NT2/D1 (cell line): Measurements from ENCODE around the gene PRAC1.

Experiments used
- DNase-seq: peaks from one replicate; pipeline ENCODE4 v3.0.0-alpha.2; 2011; ENCODE audit warnings: low read depth, low spot score
- H3K27me3 ChIP-seq: 2 replicates; pipeline ENCODE4 v1.6.0; 2011; ENCODE audit warnings: mild to moderate bottlenecking; ENCODE audit not compliant: insufficient read length, insufficient read depth
- H3K36me3 ChIP-seq: 2 replicates; pipeline ENCODE4 v1.6.1; 2011; ENCODE audit warnings: mild to moderate bottlenecking, low read length, mixed read lengths; ENCODE audit not compliant: insufficient read depth, insufficient read length
- H3K4me1 ChIP-seq: 2 replicates; pipeline ENCODE4 v1.5.1; 2011; ENCODE audit not compliant: insufficient read depth, insufficient read length
- H3K4me3 ChIP-seq: 2 replicates; pipeline ENCODE4 v1.5.1; 2011; ENCODE audit warnings: low read depth; ENCODE audit not compliant: insufficient read length
- H3K9ac ChIP-seq: 2 replicates; pipeline ENCODE4 v1.6.0; 2011; ENCODE audit warnings: low read depth; ENCODE audit not compliant: insufficient read length
- H3K9me3 ChIP-seq: 2 replicates; pipeline ENCODE4 v1.5.1; 2011; ENCODE audit warnings: mild to moderate bottlenecking, low read length; ENCODE audit not compliant: insufficient read depth
- SUZ12 ChIP-seq: IDR thresholded peaks from 2 replicates; pipeline ENCODE4 v1.6.1; 2011; ENCODE audit not compliant: insufficient read length, insufficient read depth; ENCODE audit errors: extremely low read depth
- YY1 ChIP-seq: IDR thresholded peaks from 2 replicates; pipeline ENCODE4 v1.6.1; 2011; ENCODE audit not compliant: insufficient read length, insufficient read depth
- ZNF274 ChIP-seq: IDR thresholded peaks from 2 replicates; pipeline ENCODE4 v1.6.1; 2011; ENCODE audit warnings: mild to moderate bottlenecking, low read depth, low read length

Gene PRAC1

GRCh38 chr17:48678141-48678971 lies 44.0 kb downstream of the PRAC1 start:
- TF ChIP-seq SUZ12 (no peak), ZNF274 (no peak), YY1 (no peak)
- Histone ChIP-seq H3K9me3 (no peaks in the 10 kb centered on the region), H3K36me3 (no peaks in the 10 kb centered on the region), H3K4me3 (peak overlapping the region; percentile 51), H3K9ac (peak overlapping the region; percentile 79), H3K27me3 (peaks cover 24% of the 10 kb centered on the region), H3K4me1 (no peaks in the 10 kb centered on the region)
- peak; percentile 48 for DNase-seq

DNA sequence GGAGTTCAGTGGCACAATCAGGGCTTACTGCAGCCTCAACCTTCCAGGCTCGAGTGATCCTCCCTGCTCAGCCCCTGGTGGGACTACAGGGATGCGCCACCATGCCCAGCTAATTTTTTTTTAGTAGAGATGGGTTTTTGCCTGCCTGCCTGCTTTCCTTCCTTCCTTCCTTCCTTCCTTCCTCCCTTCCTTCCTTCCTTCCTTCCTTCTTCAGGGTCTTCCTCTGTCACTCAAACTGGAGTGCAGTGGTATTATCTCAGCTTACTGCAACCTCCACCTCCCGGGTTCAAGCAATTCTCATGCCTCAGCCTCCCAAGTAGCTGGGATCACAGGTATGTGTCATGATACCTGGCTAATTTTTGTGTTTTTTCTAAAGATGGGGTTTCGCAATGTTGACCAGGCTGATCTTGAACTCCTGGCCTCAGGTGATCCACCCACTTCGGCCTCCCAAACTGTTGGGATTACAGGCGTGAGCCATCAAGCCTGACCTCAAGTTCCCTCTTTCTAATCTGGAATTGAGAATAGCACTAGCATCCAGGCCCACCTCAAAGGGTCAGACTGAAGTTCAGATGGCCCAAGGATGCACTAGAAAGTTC lies 45.3 kb downstream of the PRAC1 start:
- DNase-seq = no peak
- H3K36me3 ChIP-seq = no peaks in the 10 kb centered on the region
- H3K9me3 ChIP-seq = no peaks in the 10 kb centered on the region
- no peak overlapping the region for H3K9ac ChIP-seq
- TF ChIP-seq YY1 = no peak
- TF ChIP-seq ZNF274 = no peak
- no peak for TF ChIP-seq SUZ12
- H3K27me3 ChIP-seq = peaks cover 24% of the 10 kb centered on the region
- H3K4me3 ChIP-seq = no peak overlapping the region
- no peaks in the 10 kb centered on the region for H3K4me1 ChIP-seq

DNA sequence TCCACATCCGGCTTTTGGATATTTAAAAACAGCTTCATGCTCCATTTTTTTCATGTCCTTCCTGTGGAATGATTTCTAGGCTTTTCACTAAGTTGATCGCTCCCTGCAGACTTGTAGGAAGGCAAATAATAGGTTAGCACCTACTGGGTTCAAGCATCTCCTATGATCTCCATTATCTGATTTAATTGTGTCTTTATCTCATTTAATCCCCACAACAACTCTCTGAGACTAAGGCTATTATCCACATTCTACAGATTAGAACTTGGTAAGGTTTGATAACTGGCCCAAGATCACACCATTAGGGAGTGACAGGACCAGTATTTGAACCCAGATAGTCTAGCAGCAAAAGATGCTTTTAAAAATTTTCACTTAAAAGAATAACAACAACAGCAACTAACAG lies 50.0 kb downstream of the PRAC1 start:
- no peak overlapping the region for H3K9ac ChIP-seq
- no peaks in the 10 kb centered on the region for H3K36me3 ChIP-seq
- TF ChIP-seq YY1 (no peak), SUZ12 (no peak)
- H3K4me3 ChIP-seq = no peak overlapping the region
- no peaks in the 10 kb centered on the region for H3K9me3 ChIP-seq
- no peak for DNase-seq
- H3K27me3 ChIP-seq = peaks cover 11% of the 10 kb centered on the region
- no peaks in the 10 kb centered on the region for H3K4me1 ChIP-seq
